HG03439 (cell line): ENCODE results near the gene C3orf22.
"Not testable (repeated sequence)": the region's sequence is repeated elsewhere in the genome, so short reads cannot be mapped to it uniquely, and the experiment has no call there.

Source experiments
- ATAC-seq: cut with Tn5 transposase; IDR thresholded peaks from one replicate; pipeline ENCODE4 v1.9.1; 2021; ENCODE audit warnings: mild to moderate bottlenecking, moderate library complexity; ENCODE audit not compliant: unreplicated experiment

The C3orf22 gene

GRCh38 chr3:126544596-126545281 is 14.0 kb downstream of the C3orf22 start:
- ATAC-seq, result no peak

GRCh38 chr3:126543457-126544061 is 15.2 kb downstream of the C3orf22 start:
- ATAC-seq, result no peak

DNA sequence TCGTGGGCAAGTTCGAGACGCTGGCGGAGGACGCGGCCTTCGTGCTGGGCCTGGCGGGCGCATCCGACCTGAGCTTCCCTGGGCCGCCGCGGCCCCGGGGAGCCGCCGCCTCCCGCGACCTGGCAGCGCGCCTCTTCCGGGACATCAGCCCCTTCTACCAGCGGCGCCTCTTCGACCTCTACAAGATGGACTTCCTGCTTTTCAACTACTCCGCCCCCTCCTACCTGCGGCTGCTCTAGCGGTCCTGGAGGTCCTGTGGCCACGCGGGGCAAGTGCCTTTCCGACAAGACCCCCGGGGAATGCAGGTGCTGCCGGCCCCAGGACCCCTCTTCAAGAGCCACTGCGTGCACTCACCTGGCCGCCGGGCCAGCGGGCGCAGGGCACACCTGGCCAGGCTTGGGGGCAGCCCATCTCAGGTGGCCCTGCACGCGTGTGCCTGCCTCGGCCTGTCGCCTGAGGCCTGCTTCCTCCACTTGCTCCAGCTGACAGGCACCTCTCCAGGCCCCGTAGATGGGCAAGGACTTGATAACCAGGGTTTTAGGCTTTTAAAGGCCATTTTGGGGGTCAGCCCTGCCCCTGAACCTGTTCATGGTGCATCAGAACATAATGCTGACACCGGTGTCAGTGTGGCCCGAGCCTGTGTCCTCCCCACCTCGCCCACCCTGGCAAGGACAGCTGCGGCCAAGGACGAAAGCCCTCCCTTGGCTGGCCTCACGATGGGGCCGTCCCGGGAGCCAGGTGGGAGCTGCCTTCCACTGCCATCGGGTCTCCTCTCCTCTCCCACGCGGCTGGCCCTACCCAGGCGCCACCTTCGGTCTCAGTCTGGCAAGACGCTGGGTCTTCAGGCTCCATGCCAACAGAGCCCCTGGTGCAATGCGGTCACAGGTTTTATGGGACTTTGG is 16.1 kb downstream of the C3orf22 start:
- no peak for ATAC-seq

DNA sequence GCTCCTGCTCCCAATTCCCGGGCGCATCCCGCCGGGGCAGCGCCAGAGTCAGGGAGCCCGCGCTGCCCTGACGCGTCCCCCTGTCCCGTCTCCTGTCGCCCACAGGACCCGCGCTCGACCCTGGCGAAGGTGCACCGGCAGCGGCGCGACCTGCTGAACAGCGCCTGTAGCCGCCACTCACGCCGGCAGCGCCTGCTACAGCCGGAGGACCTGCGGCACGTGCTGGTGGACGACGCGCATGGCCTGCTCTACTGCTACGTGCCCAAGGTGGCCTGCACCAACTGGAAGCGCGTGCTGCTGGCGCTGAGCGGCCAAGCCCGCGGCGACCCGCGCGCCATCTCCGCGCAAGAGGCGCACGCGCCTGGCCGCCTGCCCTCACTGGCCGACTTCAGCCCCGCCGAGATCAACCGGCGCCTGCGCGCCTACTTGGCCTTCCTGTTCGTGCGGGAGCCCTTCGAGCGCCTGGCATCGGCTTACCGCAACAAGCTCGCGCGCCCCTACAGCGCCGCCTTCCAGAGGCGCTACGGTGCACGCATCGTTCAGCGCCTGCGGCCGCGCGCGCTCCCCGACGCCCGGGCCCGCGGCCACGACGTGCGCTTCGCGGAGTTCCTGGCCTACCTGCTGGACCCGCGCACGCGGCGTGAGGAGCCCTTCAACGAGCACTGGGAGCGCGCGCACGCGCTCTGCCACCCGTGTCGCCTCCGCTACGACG is 16.9 kb downstream of the C3orf22 start:
- ATAC-seq, result no peak

GRCh38 chr3:126540951-126541627 is 17.6 kb downstream of the C3orf22 start:
- no peak for ATAC-seq

- ATAC-seq, result no peak
Observed at GRCh38 chr3:126540342-126540849, 18.3 kb downstream of the C3orf22 start.

- ATAC-seq, result no peak
Observed at GRCh38 chr3:126539558-126540250, 19.0 kb downstream of the C3orf22 start.

DNA sequence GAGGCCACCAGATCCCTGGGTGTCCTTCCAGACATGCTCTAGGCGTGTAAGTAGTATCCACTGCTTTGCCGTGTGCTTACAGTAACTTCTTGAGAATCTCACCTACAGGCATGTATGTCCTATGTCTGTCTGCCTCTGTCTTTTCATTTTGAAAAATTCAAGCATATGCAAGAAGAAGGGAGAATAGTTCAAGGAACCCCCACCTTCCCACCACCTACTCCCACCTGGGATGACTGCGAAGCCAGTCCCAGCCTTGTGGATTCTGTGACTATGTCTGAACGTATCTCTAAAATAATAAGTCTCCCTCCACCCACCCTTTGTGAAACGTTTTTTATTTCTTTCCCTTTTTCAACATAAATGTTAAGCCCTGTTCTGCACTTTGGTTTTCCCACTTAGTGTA is 19.8 kb downstream of the C3orf22 start:
- no peak for ATAC-seq

GRCh38 chr3:126538316-126538715 is 20.4 kb downstream of the C3orf22 start:
- ATAC-seq, result no peak

GRCh38 chr3:126537730-126538281 is 20.9 kb downstream of the C3orf22 start:
- ATAC-seq, result no peak

GRCh38 chr3:126537116-126537729 is 21.5 kb downstream of the C3orf22 start:
- no peak for ATAC-seq

- no peak for ATAC-seq
Observed at GRCh38 chr3:126536126-126536525, 22.6 kb downstream of the C3orf22 start.

GRCh38 chr3:126535636-126536035 is 23.1 kb downstream of the C3orf22 start:
- ATAC-seq, result no peak

DNA sequence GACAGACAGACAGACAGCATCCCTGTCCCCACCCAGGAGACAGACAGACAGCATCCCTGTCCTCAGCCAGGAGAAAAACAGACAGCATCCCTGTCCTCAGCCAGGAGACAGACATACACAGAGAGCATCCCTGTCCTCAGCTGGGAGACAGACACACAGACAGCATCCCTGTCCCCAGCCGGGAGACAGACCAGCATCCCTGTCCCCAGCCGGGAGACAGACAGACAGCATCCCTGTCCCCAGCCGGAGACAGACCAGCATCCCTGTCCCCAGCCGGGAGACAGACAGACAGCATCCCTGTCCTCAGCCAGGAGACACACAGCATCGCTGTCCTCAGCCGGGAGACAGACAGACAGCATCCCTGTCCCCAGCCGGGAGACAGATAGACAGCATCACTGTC is 24.0 kb downstream of the C3orf22 start:
- not testable (repeated sequence) for ATAC-seq

DNA sequence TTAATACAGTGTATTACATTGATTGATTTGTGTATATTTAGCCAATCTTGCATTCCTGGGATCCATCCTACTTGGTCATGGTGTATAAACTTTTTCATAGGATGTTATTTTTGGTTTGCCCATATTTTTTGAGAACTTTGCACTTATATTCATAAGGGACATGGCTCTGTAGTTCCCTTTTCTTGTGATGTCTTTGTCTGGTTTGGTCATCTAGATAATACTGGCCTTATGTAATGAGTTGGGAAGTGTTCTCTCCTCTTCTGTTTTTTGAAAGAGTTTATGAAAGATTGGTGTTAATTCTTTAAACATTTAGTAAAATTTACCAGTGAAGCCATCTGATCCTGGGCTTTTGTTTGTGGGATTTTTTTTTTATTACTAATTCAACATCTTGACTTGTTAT is 25.2 kb downstream of the C3orf22 start:
- ATAC-seq, result no peak

DNA sequence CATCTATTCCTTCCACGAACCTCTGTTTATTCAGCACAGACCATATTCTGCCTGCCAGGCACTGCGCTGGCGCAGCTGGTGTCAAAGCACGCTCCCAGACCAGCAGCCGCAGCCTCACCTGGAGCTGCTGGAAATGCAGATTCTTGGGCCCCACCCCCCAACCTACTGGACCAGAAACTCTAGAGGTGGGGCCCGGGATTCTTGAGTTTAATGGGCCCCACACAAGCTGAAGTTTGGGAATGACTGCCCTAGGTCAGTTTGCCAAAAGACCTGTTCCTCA is 27.7 kb downstream of the C3orf22 start:
- no peak for ATAC-seq

- no peak for ATAC-seq
Observed at GRCh38 chr3:126530171-126531050, 28.3 kb downstream of the C3orf22 start.

DNA sequence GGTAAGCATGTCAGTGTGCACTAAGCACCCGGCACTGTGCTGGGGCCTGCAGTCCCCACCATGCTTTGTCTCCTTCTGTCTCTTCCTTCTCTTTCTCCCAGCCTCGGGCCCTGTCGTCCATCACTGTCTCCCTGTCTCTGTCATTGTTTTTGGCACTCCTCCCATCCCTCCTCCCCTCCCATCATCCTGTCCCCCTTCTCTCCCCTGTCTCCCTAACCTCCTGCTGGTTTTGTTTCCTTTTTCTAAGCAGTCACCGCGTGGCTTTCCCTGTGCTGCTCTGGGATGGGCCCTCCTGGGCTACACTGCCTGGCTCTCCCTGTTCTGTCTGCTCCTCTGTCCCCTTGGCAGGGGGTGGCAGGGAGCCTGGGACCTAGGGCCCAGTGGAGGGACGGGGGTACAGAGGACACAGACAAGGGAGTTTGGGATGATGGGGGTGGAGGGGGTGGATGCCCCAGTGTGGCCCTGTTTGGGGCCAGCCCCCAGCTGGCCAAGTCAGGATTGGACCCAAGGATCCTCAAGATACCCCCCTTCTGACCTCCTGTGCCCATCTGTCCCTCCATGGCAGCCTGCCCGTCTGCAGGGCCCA is 29.1 kb downstream of the C3orf22 start:
- ATAC-seq, result no peak
